ENCODE data around the gene GHSR.

The GHSR gene, protein sequence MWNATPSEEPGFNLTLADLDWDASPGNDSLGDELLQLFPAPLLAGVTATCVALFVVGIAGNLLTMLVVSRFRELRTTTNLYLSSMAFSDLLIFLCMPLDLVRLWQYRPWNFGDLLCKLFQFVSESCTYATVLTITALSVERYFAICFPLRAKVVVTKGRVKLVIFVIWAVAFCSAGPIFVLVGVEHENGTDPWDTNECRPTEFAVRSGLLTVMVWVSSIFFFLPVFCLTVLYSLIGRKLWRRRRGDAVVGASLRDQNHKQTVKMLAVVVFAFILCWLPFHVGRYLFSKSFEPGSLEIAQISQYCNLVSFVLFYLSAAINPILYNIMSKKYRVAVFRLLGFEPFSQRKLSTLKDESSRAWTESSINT

DNA sequence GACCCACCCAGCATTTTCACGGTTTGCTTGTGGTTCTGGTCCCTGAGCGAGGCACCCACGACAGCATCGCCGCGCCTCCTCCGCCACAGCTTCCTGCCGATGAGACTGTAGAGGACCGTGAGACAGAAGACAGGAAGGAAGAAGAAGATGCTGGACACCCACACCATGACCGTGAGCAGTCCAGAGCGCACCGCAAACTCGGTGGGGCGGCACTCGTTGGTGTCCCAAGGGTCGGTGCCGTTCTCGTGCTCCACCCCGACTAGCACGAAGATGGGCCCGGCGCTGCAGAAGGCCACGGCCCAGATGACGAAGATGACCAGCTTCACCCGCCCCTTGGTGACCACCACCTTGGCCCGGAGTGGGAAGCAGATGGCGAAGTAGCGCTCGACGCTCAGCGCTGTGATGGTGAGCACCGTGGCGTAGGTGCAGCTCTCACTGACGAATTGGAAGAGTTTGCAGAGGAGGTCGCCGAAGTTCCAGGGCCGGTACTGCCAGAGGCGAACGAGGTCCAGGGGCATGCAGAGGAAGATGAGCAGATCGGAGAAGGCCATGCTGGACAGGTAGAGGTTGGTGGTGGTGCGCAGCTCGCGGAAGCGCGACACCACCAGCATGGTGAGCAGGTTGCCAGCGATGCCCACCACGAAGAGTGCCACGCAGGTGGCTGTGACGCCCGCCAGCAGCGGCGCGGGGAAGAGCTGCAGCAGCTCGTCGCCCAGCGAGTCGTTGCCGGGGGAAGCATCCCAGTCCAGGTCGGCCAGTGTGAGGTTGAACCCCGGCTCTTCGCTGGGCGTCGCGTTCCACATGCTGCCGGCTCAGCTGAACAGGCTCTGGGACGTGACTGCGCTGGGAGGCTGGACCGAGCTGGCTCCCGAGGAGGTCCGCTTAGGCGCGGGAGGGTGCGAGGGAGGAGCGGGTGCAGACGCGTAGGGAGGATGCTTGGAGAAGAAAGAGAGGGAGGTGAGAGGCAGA, at the start of gene GHSR:
TSS of gene GHSR (minus strand) at position 846 of the 969 bp plus-strand sequence. CDS start at position 803, 43 bp downstream.
- no peak for DNase-seq

DNA sequence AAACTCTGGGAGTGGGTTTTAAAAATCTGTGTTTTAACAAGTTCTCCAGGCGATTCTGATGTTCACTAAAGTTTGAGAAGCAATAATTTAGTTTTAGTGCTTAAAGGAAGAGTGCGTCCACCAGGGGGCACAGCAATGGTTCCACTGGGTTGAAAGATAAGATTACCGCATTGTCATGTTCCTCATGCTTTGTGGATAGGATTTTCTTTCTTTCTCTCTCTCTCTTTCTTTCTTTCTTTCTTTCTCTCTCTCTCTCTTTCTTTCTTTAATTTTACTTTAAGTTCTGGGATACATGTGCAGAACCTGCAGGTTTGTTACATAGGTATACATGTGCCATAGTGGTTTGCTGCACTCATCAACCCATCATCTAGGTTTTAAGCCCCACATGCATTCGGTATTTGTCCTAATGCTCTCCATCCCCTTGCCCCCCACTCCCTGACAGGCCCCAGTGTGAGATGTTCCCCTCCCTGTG, 42.0 kb upstream of the GHSR start:
- DNase-seq: peak; percentile 24 to 42

DNA sequence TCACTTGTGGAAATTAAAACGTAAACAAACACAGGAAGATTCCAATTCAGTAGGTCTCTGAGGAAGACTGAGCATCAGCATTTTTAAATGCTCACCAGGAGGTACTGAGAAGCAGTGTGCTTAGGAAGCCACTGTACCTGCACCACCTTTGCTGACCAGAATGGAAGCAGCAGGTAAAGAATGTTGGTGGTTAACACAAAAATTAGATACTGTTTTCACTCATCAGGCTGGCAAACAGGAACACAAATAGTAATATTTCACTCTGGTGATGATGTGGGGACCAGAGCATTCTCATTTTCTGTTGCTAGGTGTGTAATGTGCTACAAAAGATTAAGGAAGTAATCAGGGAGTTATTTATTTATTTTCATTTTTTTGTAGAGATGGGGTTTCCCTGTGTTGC, 29.9 kb upstream of the GHSR start:
- no peak for DNase-seq

DNA sequence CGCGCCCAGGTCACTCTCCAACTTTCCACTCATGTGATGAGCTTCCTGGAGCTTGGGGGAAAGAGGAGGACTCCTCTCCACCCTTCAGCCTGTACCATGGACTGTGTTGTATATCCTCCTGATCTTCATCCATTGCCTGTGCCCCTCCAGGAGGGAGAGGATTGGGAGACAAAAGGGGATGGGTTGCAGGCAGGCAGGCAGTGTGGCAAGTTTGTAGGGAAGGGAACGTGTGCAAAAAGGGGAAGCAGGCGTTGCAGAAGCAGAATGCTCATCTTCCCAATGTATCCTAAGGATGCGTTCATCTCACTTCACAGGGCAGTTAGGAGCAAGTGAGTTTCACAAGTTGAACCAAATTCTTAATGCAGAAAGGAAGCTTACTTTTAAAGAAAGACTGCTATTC, 28.1 kb upstream of the GHSR start:
- no peak for DNase-seq

DNA sequence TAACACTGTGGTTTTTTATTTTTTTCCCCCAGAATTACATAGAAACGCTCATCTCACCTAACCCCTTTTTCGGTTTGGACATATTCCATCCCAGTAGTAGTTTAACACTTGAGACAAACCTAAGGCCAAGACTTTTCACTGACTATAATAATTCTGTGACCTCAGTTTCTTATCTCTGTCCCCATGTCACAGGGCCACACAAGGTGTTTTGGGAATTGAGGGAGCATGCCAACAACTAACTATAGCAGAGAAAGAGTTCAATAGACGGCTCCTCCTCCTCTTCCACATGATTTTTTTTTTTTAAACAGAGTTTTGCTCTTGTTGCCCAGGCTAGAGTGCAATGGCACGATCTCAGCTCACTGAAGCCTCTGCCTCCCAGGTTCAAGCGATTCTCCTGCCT, 27.4 kb upstream of the GHSR start:
- no peak for DNase-seq

DNA sequence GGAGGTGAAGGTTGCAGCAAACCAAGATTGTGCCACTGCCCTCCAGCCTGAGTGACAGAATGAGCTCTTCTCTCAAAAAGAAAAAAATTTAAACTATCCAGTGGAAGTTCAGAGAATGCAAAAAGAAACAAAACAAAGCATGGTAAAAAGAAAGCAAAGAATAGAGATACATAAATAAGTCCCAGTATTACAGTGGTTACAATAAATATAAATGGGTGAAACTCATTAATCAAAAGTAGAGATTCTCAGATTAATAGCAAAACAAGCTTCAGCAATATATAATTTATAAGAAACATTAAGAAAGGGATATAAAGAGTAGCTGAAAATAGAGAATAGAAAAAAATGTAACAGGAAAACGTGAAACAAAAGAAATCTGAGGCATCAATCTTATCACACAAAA, 23.6 kb upstream of the GHSR start:
- DNase-seq: no peak

DNA sequence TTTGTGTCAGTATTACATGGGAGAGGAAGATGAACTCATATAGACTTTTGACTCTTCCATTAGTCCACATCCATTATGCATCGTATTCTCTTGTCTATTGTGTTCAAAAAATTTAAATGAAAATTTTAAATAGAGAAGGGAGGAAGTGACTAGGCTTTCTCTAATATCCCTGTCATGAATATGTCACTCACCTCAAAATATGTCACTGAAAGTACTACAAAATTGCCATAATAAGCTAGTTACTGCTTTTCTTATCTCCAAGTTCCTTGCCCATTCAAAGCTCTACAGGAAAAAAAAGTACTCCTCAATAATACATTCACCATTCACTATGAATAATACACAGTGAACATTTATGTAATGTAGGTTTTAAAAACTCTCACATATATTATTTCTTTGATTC, 22.3 kb upstream of the GHSR start:
- no peak for DNase-seq

DNA sequence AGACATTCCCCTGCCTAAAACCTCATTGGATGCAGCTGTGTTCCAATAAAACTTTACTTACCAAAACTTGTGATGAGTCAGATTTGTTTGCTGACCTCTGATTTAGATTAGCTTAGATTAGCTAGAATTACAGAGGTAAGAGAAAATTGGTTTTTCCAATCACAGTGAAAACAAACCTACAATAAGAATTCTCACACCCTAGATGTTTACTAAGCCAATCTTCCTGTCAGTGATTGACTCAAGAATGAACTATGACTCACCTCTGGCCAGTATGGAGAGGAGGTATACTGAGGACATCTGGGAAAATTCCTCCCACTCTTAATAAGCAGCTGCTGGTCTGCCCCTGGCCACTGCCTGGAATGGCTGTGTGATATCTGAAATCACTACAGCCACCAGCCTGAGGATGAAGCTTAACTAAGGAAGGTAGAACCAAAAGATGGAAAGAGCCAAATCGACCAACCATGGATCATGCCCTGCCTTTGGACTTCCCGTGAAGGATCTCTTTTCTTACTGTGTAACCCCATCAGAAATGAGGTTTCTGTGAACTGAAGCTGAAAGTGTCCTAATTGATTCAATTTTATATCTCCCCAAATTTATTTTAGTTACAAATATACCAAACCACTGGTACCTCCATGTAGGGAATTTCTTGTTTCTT, 19.0 kb upstream of the GHSR start:
- no peak for DNase-seq

DNA sequence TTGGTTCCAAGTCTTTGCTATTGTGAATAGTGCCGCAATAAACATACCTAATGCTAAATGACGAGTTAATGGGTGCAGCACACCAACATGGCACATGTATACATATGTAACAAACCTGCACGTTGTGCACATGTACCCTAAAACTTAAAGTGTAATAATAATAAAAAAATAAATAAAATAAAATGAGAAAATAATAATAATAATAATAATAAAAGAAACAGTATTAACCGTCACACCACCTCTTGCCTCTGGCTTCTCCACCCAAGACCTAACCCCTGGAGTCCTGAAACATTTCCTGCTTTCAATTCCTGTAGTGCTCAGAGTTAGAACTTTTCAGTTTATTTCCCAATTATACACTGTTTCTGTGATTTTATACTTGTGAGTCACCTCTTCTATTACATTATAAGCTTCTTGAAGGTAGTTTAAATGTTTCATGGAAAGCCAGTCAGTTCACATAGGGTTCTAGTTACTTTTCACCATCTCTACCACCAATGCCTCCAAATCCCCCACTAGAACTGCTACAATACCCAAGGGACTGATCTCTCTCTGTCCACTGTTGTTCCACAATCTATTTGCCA, 18.4 kb upstream of the GHSR start:
- DNase-seq: no peak

DNA sequence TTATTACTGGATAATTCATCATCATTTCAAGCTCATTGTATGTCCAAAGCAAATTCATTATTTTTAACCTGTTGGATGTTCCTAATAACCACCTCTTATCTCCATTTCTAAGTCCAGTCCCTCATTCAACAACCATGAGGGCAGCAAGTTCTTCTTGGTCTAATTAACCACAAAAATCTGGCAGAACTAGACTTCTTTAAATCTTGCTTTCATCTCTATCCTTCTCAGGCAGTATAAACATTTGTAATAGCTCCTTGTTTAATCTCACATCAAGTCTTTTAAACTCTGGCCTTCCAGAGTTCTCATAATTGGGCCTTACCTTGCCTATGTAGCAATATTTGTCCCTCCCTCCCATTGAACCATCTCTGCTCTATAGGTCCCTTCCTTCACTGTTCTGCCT, 17.0 kb upstream of the GHSR start:
- DNase-seq: no peak

DNA sequence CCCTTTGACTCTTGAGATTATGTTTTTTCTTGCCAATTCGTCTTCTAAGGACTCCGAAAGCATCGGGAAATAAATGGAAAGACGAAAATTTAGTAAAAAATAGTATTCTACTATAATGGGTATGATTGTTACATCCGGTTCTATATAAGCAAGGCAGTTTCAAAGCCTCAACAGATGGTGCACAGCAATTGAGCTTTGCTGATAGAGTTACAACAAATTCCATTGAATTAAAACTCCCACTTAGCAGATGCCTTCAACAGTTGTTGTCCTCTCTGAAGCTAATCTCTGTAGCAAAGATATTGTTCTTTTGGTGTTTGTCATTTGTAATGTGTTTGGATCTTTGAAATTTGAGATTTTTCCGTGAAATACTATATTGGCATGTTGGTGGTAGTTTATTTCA, 16.1 kb upstream of the GHSR start:
- DNase-seq: no peak

DNA sequence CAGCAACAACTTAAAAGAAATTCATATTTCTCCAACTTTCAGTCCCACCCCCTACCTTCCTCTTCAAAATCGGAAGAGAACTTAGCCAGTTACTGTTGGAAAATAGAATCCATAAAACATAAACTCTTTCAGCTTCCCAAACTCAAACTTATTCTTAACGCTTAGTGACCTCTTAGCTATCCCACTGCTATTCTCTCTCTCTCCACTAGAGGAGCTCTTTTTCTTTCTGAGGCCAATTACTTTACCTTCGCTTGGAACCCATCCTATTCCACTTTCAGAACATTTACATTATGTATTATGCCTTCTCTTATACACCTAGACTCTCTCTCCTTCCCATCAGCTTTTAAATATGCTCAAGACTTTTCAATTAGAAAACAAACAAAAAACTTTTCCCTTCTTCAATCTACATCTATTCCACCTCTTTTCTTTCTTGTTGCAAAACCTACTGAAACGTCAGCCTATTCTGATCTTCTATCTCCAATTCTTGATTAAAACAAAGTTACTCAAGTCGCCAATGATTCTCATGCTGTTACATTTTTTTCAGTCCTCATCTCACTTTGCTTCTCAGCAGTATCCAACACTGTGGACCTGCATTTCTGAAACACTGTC, 13.4 kb upstream of the GHSR start:
- DNase-seq: peak in 1 of 2 experiments; percentile 15

DNA sequence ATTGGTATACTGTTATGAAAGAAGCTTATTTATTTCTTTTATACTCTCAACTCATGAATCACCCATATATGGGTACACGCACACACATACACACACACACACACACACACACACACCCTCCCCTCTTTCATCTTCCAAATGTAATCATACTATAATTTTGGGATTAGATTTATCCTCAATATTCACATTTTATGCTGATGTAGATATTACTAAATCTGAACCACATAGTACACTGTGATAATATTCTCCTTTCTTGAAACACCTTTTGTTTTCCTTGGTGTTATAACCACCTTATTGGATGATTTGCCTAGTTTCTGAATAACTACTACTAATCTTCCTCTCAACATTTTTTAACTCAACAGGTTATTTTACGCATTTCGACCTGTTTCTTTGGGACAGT, 8.1 kb upstream of the GHSR start:
- no peak for DNase-seq

DNA sequence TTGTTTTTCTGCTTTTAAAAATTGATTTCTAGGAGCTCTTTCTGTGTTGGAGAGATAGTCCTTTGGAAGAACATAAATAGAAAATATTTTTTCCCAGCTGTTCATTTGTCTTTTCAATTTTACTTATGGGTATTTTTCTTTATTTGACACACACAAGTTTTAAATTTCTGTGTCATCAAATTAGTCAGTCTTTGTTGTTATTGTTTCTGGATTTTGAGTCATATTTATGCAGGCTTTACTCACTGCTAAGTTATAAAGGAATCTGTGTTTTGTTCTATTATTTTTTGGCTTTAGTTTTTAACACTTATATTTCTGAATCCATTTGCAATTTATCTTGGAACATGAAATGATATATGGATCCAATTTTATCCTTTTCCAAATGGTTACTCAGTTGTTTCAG, 5.9 kb upstream of the GHSR start:
- no peak for DNase-seq

DNA sequence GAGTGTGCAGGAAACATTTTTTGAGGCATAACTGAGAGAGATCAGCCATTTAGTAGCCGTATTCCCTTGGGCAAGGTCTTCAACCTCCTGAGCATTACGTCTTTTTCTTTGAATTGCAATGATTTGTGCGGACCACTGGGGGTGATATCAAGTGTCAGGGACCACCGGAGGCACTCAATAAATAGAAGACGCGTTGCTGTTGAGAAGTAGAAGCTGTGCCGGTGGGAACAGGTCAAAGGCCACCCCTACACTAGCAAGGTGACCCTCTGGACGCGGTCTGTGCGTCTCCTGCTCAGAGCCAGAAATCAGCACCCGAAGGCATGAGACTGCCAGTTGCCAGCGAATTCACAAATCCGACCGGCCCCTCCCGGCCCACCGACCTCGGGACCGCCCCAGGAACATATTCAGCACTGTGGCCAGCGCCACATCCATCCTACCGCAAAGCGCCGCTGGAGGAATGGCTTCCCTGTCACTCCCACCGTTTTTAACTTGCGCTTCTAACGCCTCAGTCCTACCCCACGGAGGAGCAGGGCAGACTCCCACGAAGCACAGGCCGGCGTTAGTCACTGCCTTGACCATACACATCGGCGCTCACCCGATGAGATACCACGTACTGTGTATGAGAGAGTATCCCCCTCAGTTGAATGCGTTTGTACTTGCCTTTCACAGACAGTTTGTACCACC, 1.4 kb upstream of the GHSR start:
- DNase-seq: no peak

DNA sequence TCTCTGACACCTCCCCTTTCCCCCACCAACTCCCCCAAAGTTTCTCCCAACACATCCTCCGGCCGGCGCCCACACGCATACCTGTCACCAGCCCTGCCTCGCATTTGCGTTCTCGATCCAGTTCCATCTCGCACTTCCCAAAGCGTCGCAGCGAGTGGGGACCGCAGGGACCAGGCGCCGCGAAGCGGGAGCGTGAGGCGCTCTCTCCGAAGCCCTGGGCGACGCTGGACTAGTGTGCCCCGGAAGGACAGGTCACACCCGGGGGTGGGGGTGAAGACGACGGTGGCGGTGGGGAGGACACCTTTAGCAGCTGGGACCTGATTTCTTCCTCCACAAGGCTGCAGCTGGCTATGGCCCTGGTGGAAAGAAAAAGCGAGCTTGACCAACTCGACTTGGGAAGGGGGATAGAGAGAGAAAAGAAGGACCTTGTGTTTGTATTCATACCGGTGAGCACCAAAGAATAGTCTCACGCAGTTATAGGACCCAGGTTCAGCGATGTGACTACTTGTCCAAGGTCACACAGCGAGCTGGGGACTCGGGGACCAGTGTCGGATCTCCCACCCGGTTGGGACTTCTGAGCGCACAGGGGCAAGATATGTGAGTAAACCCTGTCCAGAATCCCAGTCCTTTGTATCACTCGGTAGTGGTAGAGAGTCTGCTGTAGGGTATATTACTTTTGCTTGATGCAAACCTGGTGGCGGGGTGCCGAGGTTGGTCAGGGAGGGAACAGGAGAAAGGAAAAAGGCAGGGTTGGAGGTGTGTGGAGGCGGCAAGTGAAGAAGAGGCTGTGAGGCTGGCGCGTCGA, 607 bp upstream of the GHSR start:
- DNase-seq: no peak

DNA sequence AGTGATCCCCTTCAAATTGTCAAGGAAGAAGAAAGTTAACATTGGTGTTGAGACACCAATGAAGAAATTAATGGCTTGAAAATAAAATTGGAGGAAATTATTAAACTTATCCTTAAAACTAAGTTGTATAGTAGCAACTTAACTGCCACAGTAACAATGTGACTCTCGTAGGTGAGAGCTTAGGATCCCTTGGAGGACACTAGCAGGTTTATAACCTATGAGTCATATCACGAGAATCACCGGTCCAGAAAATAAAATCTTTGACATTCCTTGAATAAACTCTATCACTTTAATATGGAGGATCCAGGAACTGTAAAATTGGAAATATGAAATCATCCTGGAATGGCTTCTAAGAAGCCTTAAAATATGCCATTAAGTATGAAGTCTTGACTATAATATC, 2.1 kb downstream of the GHSR start:
- no peak for DNase-seq

DNA sequence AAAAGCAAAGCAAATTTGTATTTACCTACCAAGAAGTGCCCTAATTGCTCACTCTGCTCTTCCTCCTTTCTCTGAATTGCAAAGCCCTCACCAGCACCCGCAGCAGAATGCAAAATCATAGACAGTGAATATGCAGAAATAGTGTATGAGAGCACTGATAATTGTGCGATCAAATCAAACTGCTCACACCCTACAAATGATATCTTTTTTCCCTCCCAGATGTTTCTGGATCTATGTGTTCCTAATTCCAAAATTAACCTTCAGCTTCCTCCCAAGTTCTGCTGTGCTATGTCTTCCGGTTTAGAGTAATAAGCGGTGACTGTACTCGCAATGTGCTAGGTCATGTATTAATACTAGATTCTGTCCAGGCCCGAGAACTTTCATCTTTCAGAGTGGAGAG, 3.4 kb downstream of the GHSR start:
- no peak for DNase-seq

DNA sequence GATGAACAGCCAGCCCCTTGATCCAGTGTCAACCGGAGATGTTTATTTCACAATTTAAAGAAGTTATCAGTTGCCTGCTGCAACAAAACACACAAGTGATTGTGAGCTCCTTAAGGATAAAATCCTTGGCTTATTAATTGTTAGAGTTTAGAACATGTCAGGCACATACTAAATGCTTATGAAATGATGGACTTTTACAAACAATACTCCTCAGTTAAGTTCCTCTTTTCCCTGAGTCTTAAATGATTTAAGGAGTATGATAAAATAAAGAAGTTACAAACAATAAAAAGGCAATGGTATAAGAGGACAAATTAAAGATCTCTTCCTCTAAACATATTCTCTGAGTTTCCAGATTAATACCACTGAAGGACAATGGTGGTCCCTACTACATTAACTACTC, 5.7 kb downstream of the GHSR start:
- no peak for DNase-seq

DNA sequence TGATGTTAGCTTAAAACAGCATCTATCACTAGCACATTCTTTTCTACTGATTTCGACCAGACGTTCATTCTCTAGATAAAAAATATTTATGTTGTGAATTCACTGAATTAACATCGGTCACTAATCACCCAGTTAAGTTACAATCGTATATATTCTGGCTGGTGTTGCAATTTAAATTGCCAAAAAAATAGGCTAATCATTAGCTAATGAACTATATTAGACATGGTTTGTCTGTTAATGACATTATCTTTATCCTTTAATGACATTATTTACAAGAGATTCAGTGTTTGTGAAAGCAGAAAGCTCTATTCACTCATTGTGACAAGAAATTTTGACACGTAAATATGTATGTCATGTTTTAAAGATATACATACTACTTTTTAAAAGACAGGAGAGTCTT, 6.7 kb downstream of the GHSR start:
- no peak for DNase-seq

DNA sequence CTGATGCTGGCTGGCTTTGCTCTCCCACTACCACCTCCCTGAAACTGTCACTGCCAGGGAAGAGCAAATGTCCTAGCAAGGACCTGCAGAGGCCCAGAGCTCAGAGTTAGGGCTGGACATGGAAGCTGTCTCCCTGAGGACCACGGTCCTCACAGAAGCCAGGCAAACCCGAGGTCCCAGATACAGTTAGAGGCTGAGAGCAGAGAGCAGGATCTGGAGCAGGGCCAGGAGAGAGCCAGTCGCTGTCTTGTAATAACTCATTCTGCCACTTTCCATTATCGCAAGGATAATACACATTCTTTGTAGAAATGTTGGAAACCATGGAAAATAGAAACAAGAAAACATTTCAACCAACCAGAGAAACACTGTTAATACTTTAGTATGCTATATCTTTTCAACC, 10.1 kb downstream of the GHSR start:
- DNase-seq: no peak
